GM12878 (cell line): ENCODE results near the gene PXMP2. TPM values are rescaled to one million over a fixed set of nuclear protein-coding genes. Genes with fewer than 3 reads are reported as not detected.

ENCODE experiments used
- ATAC-seq: fragments of 200-7000 bp; cut with Tn5 transposase; 3 replicates; pipeline ENCODE4 v1.9.1; 2020; ENCODE audit warnings: mild to moderate bottlenecking, moderate library complexity
- BruUV-seq: library from RNA; stranded (reverse); fragments of 400-500 nt; replicated peaks from 2 replicates; lab custom pipeline; 2021; lab: Mats Ljungman, UMichigan
- CTCF ChIA-PET: fragments of 300-600 bp; sonication (Branson Sonifier 250); formaldehyde crosslinking; extraction: SDS; loops from one replicate; lab custom pipeline; 2021; ENCODE audit warnings: inconsistent platforms; lab: Yijun Ruan, JAX
- POLR2A ChIA-PET: fragments of 350-600 bp; formaldehyde crosslinking; extraction: SDS; loops from one replicate; lab custom pipeline; 2021; ENCODE audit warnings: inconsistent platforms; lab: Charles Lee
- RAD21 ChIA-PET: fragments of 300-600 bp; sonication (Branson Sonifier 250); formaldehyde crosslinking; loops from one replicate; lab custom pipeline; 2023; ENCODE audit warnings: antibody characterized with exemption; ENCODE audit not compliant: unreplicated experiment; lab: Charles Lee
- SMC1A ChIA-PET: fragments of 300-600 bp; sonication (Branson Sonifier 250); formaldehyde crosslinking; loops from one replicate; lab custom pipeline; 2023; ENCODE audit not compliant: unreplicated experiment, uncharacterized antibody; lab: Charles Lee
- DNase-seq: peaks from one replicate; pipeline ENCODE4 v3.0.0-alpha.2; 2011; ENCODE audit warnings: low read depth, low spot score
- FAIRE-seq: peaks from 3 replicates; lab custom pipeline; 2011; peaks lifted over from hg19 to GRCh38; lab: Jason Lieb, UNC
- H2AFZ ChIP-seq: 2 replicates; pipeline ENCODE4 v1.6.0; 2011; ENCODE audit warnings: low read depth, low read length, control low read depth; ENCODE audit not compliant: control insufficient read depth
- H3K27ac ChIP-seq: 2 replicates; pipeline ENCODE4 v1.5.1; 2011; ENCODE audit warnings: control low read depth; ENCODE audit not compliant: control insufficient read depth, insufficient read depth
- H3K27me3 ChIP-seq, 2 experiments: replicated peaks in 1 of 2; 2 replicates each; pipeline versions ENCODE4 v1.6.0 to v1.6.1; 2011; ENCODE audit warnings: low read length in 1 of 2; ENCODE audit not compliant: control insufficient read depth in 2 of 2, insufficient read depth in 2 of 2
- H3K36me3 ChIP-seq, 2 experiments: 2 replicates each; pipeline ENCODE4 v1.5.1; 2011; ENCODE audit warnings: low read length in 1 of 2; ENCODE audit not compliant: control insufficient read depth in 2 of 2, insufficient read depth in 2 of 2
- H3K4me1 ChIP-seq: 2 replicates; pipeline ENCODE4 v1.6.1; 2011; ENCODE audit warnings: mild to moderate bottlenecking, low read length, moderate library complexity, mixed read lengths; ENCODE audit not compliant: control insufficient read depth, insufficient read depth
- H3K4me2 ChIP-seq: 2 replicates; pipeline ENCODE4 v1.6.0; 2011; ENCODE audit warnings: control low read depth; ENCODE audit not compliant: control insufficient read depth, insufficient read depth
- H3K4me3 ChIP-seq: fragments of 200-600 bp; sonication (generic); 2 replicates; pipeline ENCODE4 v1.5.1; 2016
- H3K79me2 ChIP-seq: 2 replicates; pipeline ENCODE4 v1.6.0; 2011; ENCODE audit warnings: low read length; ENCODE audit not compliant: control insufficient read depth, insufficient read depth
- H3K9ac ChIP-seq: 2 replicates; pipeline ENCODE4 v1.8.0; 2011; ENCODE audit warnings: low read length, control low read depth, mixed read lengths; ENCODE audit not compliant: control insufficient read depth, insufficient read depth
- H3K9me3 ChIP-seq: replicated peaks from 3 replicates; pipeline ENCODE4 v1.5.1; 2011; ENCODE audit warnings: mild to moderate bottlenecking, low read length; ENCODE audit not compliant: control insufficient read depth, insufficient read depth
- H4K20me1 ChIP-seq: 2 replicates; pipeline ENCODE4 v1.6.0; 2011; ENCODE audit not compliant: control insufficient read depth, insufficient read depth
- BMI1 ChIP-seq: fragments of 450-650 bp; IDR thresholded peaks from 2 replicates; pipeline ENCODE4 v1.6.1; 2016; ENCODE audit warnings: mild to moderate bottlenecking, moderate library complexity, borderline replicate concordance
- CREB1 ChIP-seq: IDR thresholded peaks from 2 replicates; pipeline ENCODE4 v1.6.1; 2012; ENCODE audit warnings: low read depth, mild to moderate bottlenecking, inconsistent platforms
- DPF2 ChIP-seq: fragments of 450-650 bp; IDR thresholded peaks from 2 replicates; pipeline ENCODE4 v1.6.1; 2017; ENCODE audit warnings: mild to moderate bottlenecking
- E4F1 ChIP-seq: fragments of 450-650 bp; IDR thresholded peaks from 2 replicates; pipeline ENCODE4 v1.6.1; 2018; ENCODE audit warnings: borderline replicate concordance, mild to moderate bottlenecking; ENCODE audit not compliant: partially characterized antibody
- EGR1 ChIP-seq, 2 experiments: IDR thresholded peaks; 1 replicate in 1 of 2; 2 replicates in 1 of 2; pipeline ENCODE4 v1.6.1; 2011 to 2012; ENCODE audit warnings: low read depth in 2 of 2, low read length in 2 of 2, borderline replicate concordance in 1 of 2, mild to moderate bottlenecking in 1 of 2, moderate library complexity in 1 of 2
- IKZF2 ChIP-seq, 2 experiments: fragments of 450-650 bp; IDR thresholded peaks; 2 replicates each; pipeline ENCODE4 v1.6.1; 2017; ENCODE audit warnings: mild to moderate bottlenecking in 2 of 2, moderate library complexity in 2 of 2
- MEF2A ChIP-seq: IDR thresholded peaks from 2 replicates; pipeline ENCODE4 v1.6.1; 2011; ENCODE audit warnings: low read depth, mild to moderate bottlenecking, low read length, moderate library complexity; ENCODE audit not compliant: insufficient read depth
- NFIC ChIP-seq: IDR thresholded peaks from 2 replicates; pipeline ENCODE4 v1.6.1; 2012; ENCODE audit warnings: low read depth, mild to moderate bottlenecking, inconsistent platforms, low read length, moderate library complexity
- PKNOX1 ChIP-seq: fragments of 450-650 bp; IDR thresholded peaks from 2 replicates; pipeline ENCODE4 v1.6.1; 2016; ENCODE audit warnings: mild to moderate bottlenecking
- SMAD5 ChIP-seq: IDR thresholded peaks from 2 replicates; pipeline ENCODE4 v1.6.1; 2016; ENCODE audit warnings: antibody characterized with exemption, low read depth
- STAT1 ChIP-seq: fragments of 450-650 bp; conservative IDR thresholded peaks from 2 replicates; pipeline ENCODE4 v1.6.1; 2014; ENCODE audit warnings: antibody characterized with exemption, mild to moderate bottlenecking
- WRNIP1 ChIP-seq: IDR thresholded peaks from 2 replicates; pipeline ENCODE4 v1.6.1; 2011; ENCODE audit warnings: low read depth, low read length, improper control_type of control experiment, borderline replicate concordance
- ZNF24 ChIP-seq: fragments of 450-650 bp; IDR thresholded peaks from 2 replicates; pipeline ENCODE4 v1.6.1; 2017; ENCODE audit warnings: antibody characterized with exemption, mild to moderate bottlenecking
- WGBS: methylation state at CpG from one replicate; pipeline ENCODE4 v1.1.6; 2016; ENCODE audit warnings: low lambda C conversion rate; ENCODE audit not compliant: insufficient replicate concordance, insufficient coverage; ENCODE audit errors: missing lambda C conversion rate; 5-methylcytosine and 5-hydroxymethylcytosine counted together
- in situ Hi-C: fragments of 300-500 bp; cut with MboI; formaldehyde crosslinking; loops from 9 replicates; pipeline ENCODE4 v1.14.3; 2018; ENCODE audit warnings: mixed read lengths
- intact Hi-C: fragments of 100-400 bp; cut with micrococcal nuclease; formaldehyde crosslinking; loops from one replicate; pipeline ENCODE4 v1.14.2; 2022; ENCODE audit not compliant: unreplicated experiment
- polyA plus RNA-seq, 11 experiments: library from polyadenylated mRNA; depleted of rRNA in 4 of 11; unstranded in 6 of 11; stranded (reverse) in 5 of 11; fragments of >200 nt; fragmentation: Nextera tagmentation in 4 of 11; fragmentation: Illumina TruSeq in 1 of 11; extraction: Ambion mirVana in 4 of 11; extraction: Trizol in 1 of 11; gene quantifications; 1 replicate in 1 of 11; 2 replicates in 10 of 11; pipeline versions ENCODE4 v1.2.1 to v1.2.3, GENCODE V29; 2011 to 2016; ENCODE audit warnings: inconsistent platforms in 2 of 11, missing spikeins in 2 of 11, low read depth in 1 of 11
- total RNA-seq, 4 experiments: library from RNA; depleted of rRNA in 3 of 4; stranded (reverse); fragments of >200 nt in 3 of 4; fragmentation: Illumina TruSeq in 1 of 4; extraction: Trizol in 1 of 4; gene quantifications; 2 replicates each; pipeline versions ENCODE4 v1.2.1 to v1.2.3, GENCODE V29; 2013 to 2021

Gene PXMP2
- total and polyA plus RNA-seq, 10 of the 15 experiments (the other 5 are each of a cell fraction or from before 2014, with no cell fraction given), result 4.0 to 97.8 (median 42.0) TPM

DNA sequence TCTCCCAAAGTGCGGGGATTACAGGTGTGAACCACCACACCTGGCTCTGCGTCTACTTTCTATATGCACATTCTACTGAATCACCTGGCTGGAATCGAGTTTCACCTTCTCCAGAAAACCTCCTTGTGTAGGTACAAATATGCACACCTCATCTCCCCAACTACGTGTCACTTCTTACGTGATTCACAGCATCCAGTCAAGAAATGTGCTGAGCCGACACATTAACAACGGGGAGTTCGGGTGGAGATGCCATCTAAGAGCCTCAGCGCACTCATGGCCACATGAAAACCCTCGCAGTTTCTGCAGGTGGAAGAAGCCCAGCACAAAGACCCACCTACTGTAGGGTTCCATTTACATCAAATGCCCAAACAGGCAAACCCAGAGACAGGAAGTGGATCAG lies 39.5 kb upstream of the PXMP2 start:
- 96% methylated on average over 10 of the region's 10 CpGs for WGBS
- Histone ChIP-seq H3K79me2 (no peaks in the 10 kb centered on the region), H3K36me3 (peaks cover 2 to 33% of the 10 kb centered on the region in 2 experiments), H3K27ac (no peak overlapping the region), H3K9ac (no peak overlapping the region)
- no peak for DNase-seq
- no TSS peak for BruUV-seq
- CTCF ChIA-PET, result no interaction called here
- POLR2A ChIA-PET, result interaction anchor here (0.7 kb wide), 1 partner anchor 882 kb away, joined by 3 read pairs; no protein-coding TSS in a partner anchor
- TF ChIP-seq NFIC, result no peak
- no peak for TF ChIP-seq E4F1
- no peak for TF ChIP-seq ZNF24
- TF ChIP-seq WRNIP1, result no peak
- TF ChIP-seq SMAD5, result no peak
- no peak for TF ChIP-seq MEF2A
- TF ChIP-seq IKZF2 (IDR thresholded peaks at IDR 0.05), result no peak
- no peak for TF ChIP-seq EGR1 (IDR thresholded peaks at IDR 0.05; ENCODE audit: borderline replicate concordance in 1 of 2, low read depth in 2 of 2, low read length in 2 of 2)
- TF ChIP-seq STAT1, result no peak
- no peak for TF ChIP-seq CREB1
- TF ChIP-seq DPF2, result no peak
- TF ChIP-seq PKNOX1, result no peak
- TF ChIP-seq BMI1, result no peak
- TF ChIP-seq, all 136 proteins: peak for 0
- in situ Hi-C loops, result no loop called here
- FAIRE-seq (no peak), ATAC-seq (no peak)
- no peaks in the 10 kb centered on the region for H4K20me1 ChIP-seq
- no peaks in the 10 kb centered on the region for H3K9me3 ChIP-seq
- H3K4me2 ChIP-seq, result no peak overlapping the region
- no peak overlapping the region for H3K4me3 ChIP-seq
- RAD21 ChIA-PET, result no interaction called here
- no peaks in the 10 kb centered on the region for H3K27me3 ChIP-seq
- H2AFZ ChIP-seq, result no peak overlapping the region
- no peaks in the 10 kb centered on the region for H3K4me1 ChIP-seq
- SMC1A ChIA-PET, result no interaction called here
- intact Hi-C loops, result no loop called here
